H1 (cell line): ENCODE results near the gene ARHGAP8.
"Not testable (repeated sequence)": the region's sequence is repeated elsewhere in the genome, so short reads cannot be mapped to it uniquely, and the experiment has no call there.

Experiments used
- ATF3 ChIP-seq: IDR thresholded peaks from 2 replicates; pipeline ENCODE4 v1.6.1; 2011; ENCODE audit warnings: low read depth, mild to moderate bottlenecking, low read length; ENCODE audit not compliant: insufficient read depth
- CTCF ChIP-seq, 3 experiments: IDR thresholded peaks; 1 replicate in 2 of 3; 2 replicates in 1 of 3; pipeline versions ENCODE4 v1.5.1 to v1.6.1; 2011; ENCODE audit warnings: low read length in 3 of 3, mild to moderate bottlenecking in 3 of 3, inconsistent platforms in 2 of 3, low read depth in 1 of 3, moderate library complexity in 1 of 3; ENCODE audit not compliant: insufficient read depth in 1 of 3; ENCODE audit errors: control extremely low read depth in 1 of 3
- EP300 ChIP-seq, 2 experiments: IDR thresholded peaks; 1 replicate in 1 of 2; 2 replicates in 1 of 2; pipeline ENCODE4 v1.6.1; 2011 to 2012; ENCODE audit warnings: low read depth in 2 of 2, low read length in 2 of 2, mild to moderate bottlenecking in 2 of 2, borderline replicate concordance in 1 of 2, inconsistent platforms in 1 of 2, moderate library complexity in 1 of 2
- GABPA ChIP-seq: IDR thresholded peaks from 2 replicates; pipeline ENCODE4 v1.6.1; 2011; ENCODE audit warnings: mild to moderate bottlenecking, low read length, moderate library complexity, borderline replicate concordance; ENCODE audit not compliant: insufficient read depth
- KDM4A ChIP-seq: IDR thresholded peaks from one replicate; pipeline ENCODE4 v1.7.1; 2012; ENCODE audit warnings: low read depth, mild to moderate bottlenecking, moderate library complexity, low read length, inconsistent platforms; ENCODE audit not compliant: severe bottlenecking
- MAFK ChIP-seq: IDR thresholded peaks from 2 replicates; pipeline ENCODE4 v1.6.1; 2012; ENCODE audit warnings: low read depth, mild to moderate bottlenecking, improper control_type of control experiment, low read length
- PHF8 ChIP-seq: fragments of 200-600 bp; sonication (generic); conservative IDR thresholded peaks from 2 replicates; pipeline ENCODE4 v1.7.1; 2012; ENCODE audit warnings: low read depth, mild to moderate bottlenecking, inconsistent platforms, low read length, moderate library complexity
- RXRA ChIP-seq: IDR thresholded peaks from 2 replicates; pipeline ENCODE4 v1.6.1; 2011; ENCODE audit warnings: low read depth, mild to moderate bottlenecking, low read length, moderate library complexity; ENCODE audit not compliant: insufficient read depth

- not testable (repeated sequence) for TF ChIP-seq EP300 (IDR thresholded peaks at IDR 0.05; ENCODE audit: borderline replicate concordance in 1 of 2, low read depth in 2 of 2, low read length in 2 of 2); ATF3; PHF8; MAFK; RXRA; CTCF (IDR thresholded peaks at IDR 0.05; ENCODE audit: control extremely low read depth in 1 of 3, insufficient read depth in 1 of 3, low read depth in 1 of 3, low read length in 3 of 3); KDM4A; GABPA
Measured at GRCh38 chr22:44747784-44748127, 4.6 kb upstream of the ARHGAP8 start.
